ENCODE measurements around the gene RAPGEF4.

DNA sequence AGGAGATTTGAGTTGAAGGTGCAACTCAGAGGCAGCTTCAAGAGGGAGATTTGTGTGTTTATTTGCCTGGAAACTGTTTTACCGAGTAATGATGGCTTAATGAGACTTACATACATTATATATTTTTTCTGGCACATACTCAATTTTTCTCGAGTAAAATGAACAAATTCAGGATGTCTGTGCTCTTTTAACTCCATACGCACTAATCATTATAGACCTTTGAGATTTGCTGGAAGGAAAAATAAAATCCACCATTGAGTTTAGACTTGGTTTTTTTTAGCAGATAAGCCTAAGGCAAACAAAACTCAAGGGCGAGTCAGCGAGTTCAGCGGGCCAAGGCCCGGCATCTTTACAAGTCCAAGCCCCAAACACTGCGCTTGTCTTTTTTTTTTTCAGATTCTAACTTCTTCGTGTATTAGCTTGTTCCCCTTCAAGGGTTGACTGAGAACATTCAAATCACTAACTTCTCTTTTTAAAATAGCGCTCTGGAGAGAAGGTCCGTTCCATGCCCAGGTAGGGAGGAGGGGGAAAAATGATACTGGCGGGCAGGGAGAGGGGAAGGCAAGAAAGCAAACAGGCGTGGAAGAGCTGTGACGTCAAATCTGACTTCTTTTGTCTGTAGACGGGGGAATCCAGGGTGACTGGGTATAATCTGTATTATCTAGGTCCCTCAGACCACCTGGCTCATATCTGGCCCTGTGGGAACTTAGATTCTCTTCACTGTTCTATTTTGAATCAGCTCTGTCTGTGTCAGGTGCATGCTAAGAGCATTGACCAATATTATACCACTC lies 267.3 kb downstream of the RAPGEF4 start:
- TF ChIP-seq POLR2AphosphoS5 (IDR thresholded peaks at IDR 0.05; ENCODE audit: borderline replicate concordance, low read depth, low read length) (no peak), EZH2 (IDR thresholded peaks at IDR 0.05) (no peak), FOXP2 (optimal IDR thresholded peaks at IDR 0.05; ENCODE audit: control extremely low read depth, extremely low read length, insufficient read depth) (no peak)

All from SK-N-MC (cell line).